HepG2 (cell line): Measurements from ENCODE around the gene SCUBE1. TPM values are rescaled to one million over a fixed set of nuclear protein-coding genes. Genes with fewer than 3 reads are reported as not detected.

Experiments
- ATAC-seq: fragments of 200-7000 bp; cut with Tn5 transposase; 3 replicates; pipeline ENCODE4 v1.9.1; 2020; ENCODE audit warnings: mild to moderate bottlenecking, moderate library complexity
- BruUV-seq: library from RNA; stranded (reverse); fragments of 400-500 nt; replicated peaks from 2 replicates; lab custom pipeline; 2021; lab: Mats Ljungman, UMichigan
- CTCF ChIA-PET: fragments of 300-600 bp; formaldehyde crosslinking; extraction: SDS; loops from one replicate; lab custom pipeline; 2021; ENCODE audit warnings: low total read pairs, inconsistent platforms, low intra/inter-chr PET ratio; lab: Yijun Ruan, JAX
- POLR2A ChIA-PET: fragments of 350-600 bp; sonication (Branson Sonifier 250); formaldehyde crosslinking; loops from one replicate; lab custom pipeline; 2020; ENCODE audit warnings: antibody characterized with exemption, inconsistent platforms; lab: Yijun Ruan, JAX
- DNase-seq: peaks from one replicate; pipeline ENCODE4 v3.0.0-alpha.2; 2015; ENCODE audit warnings: low spot score
- FAIRE-seq: peaks from 3 replicates; lab custom pipeline; 2011; peaks lifted over from hg19 to GRCh38; lab: Jason Lieb, UNC
- H2AFZ ChIP-seq: one replicate; pipeline ENCODE4 v1.6.1; 2011; ENCODE audit warnings: low read length, inconsistent platforms
- H3K27ac ChIP-seq: fragments of 300-600 bp; 3 replicates; pipeline ENCODE4 v1.8.0; 2011; ENCODE audit warnings: mixed run types, mild to moderate bottlenecking, mixed read lengths, low read length, inconsistent platforms; ENCODE audit not compliant: insufficient read depth; ENCODE audit errors: extremely low read length
- H3K27me3 ChIP-seq, 2 experiments: fragments of 200-600 bp in 1 of 2; 2 replicates in 1 of 2; 3 replicates in 1 of 2; pipeline versions ENCODE4 v1.6.0 to v1.8.0; 2011; ENCODE audit warnings: low read length in 2 of 2, mild to moderate bottlenecking in 2 of 2, moderate library complexity in 2 of 2, inconsistent platforms in 1 of 2; ENCODE audit not compliant: insufficient read depth in 2 of 2, control insufficient read depth in 1 of 2
- H3K36me3 ChIP-seq, 2 experiments: fragments of 200-600 bp in 1 of 2; replicated peaks in 1 of 2; 2 replicates in 1 of 2; 3 replicates in 1 of 2; pipeline versions ENCODE4 v1.5.1 to v1.8.0; 2011; ENCODE audit warnings: low read length in 2 of 2, inconsistent platforms in 1 of 2; ENCODE audit not compliant: insufficient read depth in 2 of 2, control insufficient read depth in 1 of 2
- H3K4me1 ChIP-seq: 2 replicates; pipeline ENCODE4 v1.5.1; 2012; ENCODE audit warnings: low read length, inconsistent platforms; ENCODE audit not compliant: insufficient read depth
- H3K4me2 ChIP-seq: 2 replicates; pipeline ENCODE4 v1.6.0; 2011; ENCODE audit warnings: low read depth, low read length, inconsistent platforms
- H3K4me3 ChIP-seq, 3 experiments: fragments of 200-600 bp in 1 of 3; sonication (generic), shearing (Covaris generic) in 1 of 3; replicated peaks in 1 of 3; 2 replicates each; pipeline ENCODE4 v1.5.1; 2011 to 2016; ENCODE audit warnings: low read length in 3 of 3, inconsistent platforms in 2 of 3, low read depth in 2 of 3, mild to moderate bottlenecking in 2 of 3, control low read depth in 1 of 3, mixed read lengths in 1 of 3; ENCODE audit not compliant: insufficient read depth in 1 of 3
- H3K79me2 ChIP-seq: one replicate; pipeline ENCODE4 v1.6.1; 2011; ENCODE audit warnings: low read length, inconsistent platforms; ENCODE audit not compliant: insufficient read depth
- H3K9ac ChIP-seq: 2 replicates; pipeline ENCODE4 v1.6.0; 2011; ENCODE audit warnings: mild to moderate bottlenecking, low read depth, low read length, inconsistent platforms; ENCODE audit not compliant: insufficient read depth
- H3K9me3 ChIP-seq: 2 replicates; pipeline ENCODE4 v1.5.1; 2012; ENCODE audit warnings: mild to moderate bottlenecking, low read length
- H4K20me1 ChIP-seq: 2 replicates; pipeline ENCODE4 v1.6.0; 2011; ENCODE audit warnings: inconsistent platforms, mild to moderate bottlenecking, low read length, moderate library complexity; ENCODE audit not compliant: insufficient read depth
- AKAP8 ChIP-seq: sonication (generic); formaldehyde crosslinking; IDR thresholded peaks from 2 replicates; pipeline ENCODE4 v1.5.1; 2020; ENCODE audit warnings: mild to moderate bottlenecking, missing genetic modification reagents
- ARID5B ChIP-seq: IDR thresholded peaks from 2 replicates; pipeline ENCODE4 v1.4.0; 2020; ENCODE audit warnings: mild to moderate bottlenecking, missing genetic modification reagents
- CBFB ChIP-seq: sonication (generic); formaldehyde crosslinking; IDR thresholded peaks from 2 replicates; pipeline ENCODE4 v1.4.0; 2020; ENCODE audit warnings: missing genetic modification reagents
- CENPT ChIP-seq: sonication (generic); formaldehyde crosslinking; IDR thresholded peaks from 2 replicates; pipeline ENCODE4 v1.8.0; 2022; ENCODE audit warnings: low read depth, mild to moderate bottlenecking, moderate library complexity, missing genetic modification reagents
- CHCHD3 ChIP-seq: sonication (generic); formaldehyde crosslinking; IDR thresholded peaks from 2 replicates; pipeline ENCODE4 v1.8.0; 2022; ENCODE audit warnings: mild to moderate bottlenecking, missing genetic modification reagents, moderate library complexity
- FOXK1 ChIP-seq: sonication (generic); formaldehyde crosslinking; IDR thresholded peaks from 2 replicates; pipeline ENCODE4 v1.4.0; 2020; ENCODE audit warnings: low read depth, missing genetic modification reagents, borderline replicate concordance
- MAZ ChIP-seq, 2 experiments: sonication (generic) in 1 of 2; formaldehyde crosslinking in 1 of 2; IDR thresholded peaks; 2 replicates each; pipeline versions ENCODE4 v1.5.0 to v1.6.1; 2012 to 2020; ENCODE audit warnings: low read depth in 2 of 2, mild to moderate bottlenecking in 2 of 2, borderline replicate concordance in 1 of 2, improper control_type of control experiment in 1 of 2, low read length in 1 of 2, missing genetic modification reagents in 1 of 2, moderate library complexity in 1 of 2
- RAD21 ChIP-seq: fragments of 450-650 bp; formaldehyde crosslinking; IDR thresholded peaks from 2 replicates; pipeline ENCODE4 v1.5.0; 2020; ENCODE audit warnings: mild to moderate bottlenecking
- SMC3 ChIP-seq: IDR thresholded peaks from 2 replicates; pipeline ENCODE4 v1.6.1; 2011; ENCODE audit warnings: low read length, improper control_type of control experiment
- STAG1 ChIP-seq: sonication (generic); formaldehyde crosslinking; IDR thresholded peaks from 2 replicates; pipeline ENCODE4 v1.4.0; 2020; ENCODE audit warnings: missing genetic modification reagents
- TARDBP ChIP-seq: sonication (generic); formaldehyde crosslinking; IDR thresholded peaks from 2 replicates; pipeline ENCODE4 v1.8.0; 2022; ENCODE audit warnings: mild to moderate bottlenecking, missing genetic modification reagents
- XRCC5 ChIP-seq: fragments of 200-400 bp; formaldehyde crosslinking; optimal IDR thresholded peaks from 2 replicates; pipeline ENCODE3; 2017; ENCODE audit warnings: mild to moderate bottlenecking, low read length
- YEATS4 ChIP-seq: sonication (generic); formaldehyde crosslinking; IDR thresholded peaks from 2 replicates; pipeline ENCODE4 v1.4.0; 2020; ENCODE audit warnings: missing genetic modification reagents, borderline replicate concordance
- ZNF431 ChIP-seq: sonication (generic); formaldehyde crosslinking; IDR thresholded peaks from 2 replicates; pipeline ENCODE4 v1.9.0; 2022; ENCODE audit warnings: missing genetic modification reagents, low read depth, mild to moderate bottlenecking, borderline replicate concordance
- ZNF605 ChIP-seq: sonication (generic); formaldehyde crosslinking; IDR thresholded peaks from 2 replicates; pipeline ENCODE4 v1.8.0; 2022; ENCODE audit warnings: mild to moderate bottlenecking, missing genetic modification reagents
- ZNF713 ChIP-seq: sonication (generic); formaldehyde crosslinking; IDR thresholded peaks from 2 replicates; pipeline ENCODE4 v1.4.0; 2020; ENCODE audit warnings: mild to moderate bottlenecking, missing genetic modification reagents
- ZNF841 ChIP-seq: sonication (generic); formaldehyde crosslinking; IDR thresholded peaks from 2 replicates; pipeline ENCODE4 v1.8.1; 2023; ENCODE audit warnings: missing genetic modification reagents, borderline replicate concordance
- WGBS: methylation state at CpG from one replicate; pipeline ENCODE4 v1.1.6; 2017; ENCODE audit warnings: low lambda C conversion rate; 5-methylcytosine and 5-hydroxymethylcytosine counted together
- in situ Hi-C: cut with HindIII; loops from 2 replicates; pipeline ENCODE4 v1.10.0; 2017; ENCODE audit warnings: low pct_unique_long_range_greater_than_20kb; ENCODE audit not compliant: extremely low pct_ligation_motif_present
- intact Hi-C: fragments of 100-400 bp; cut with micrococcal nuclease; formaldehyde crosslinking; loops from one replicate; pipeline ENCODE4 v1.10.0; 2022; ENCODE audit not compliant: unreplicated experiment
- polyA plus RNA-seq, 8 experiments: library from polyadenylated mRNA; depleted of rRNA in 3 of 8; stranded (reverse) in 7 of 8; unstranded in 1 of 8; fragments of >200 nt; fragmentation: Illumina TruSeq in 4 of 8; extraction: Trizol in 4 of 8; gene quantifications; 2 replicates each; pipeline versions ENCODE4 v1.2.1 to v1.2.3, GENCODE V29; 2011 to 2016; ENCODE audit warnings: low read depth in 4 of 8, missing spikeins in 1 of 8, mixed read lengths in 1 of 8; ENCODE audit not compliant: insufficient read depth in 1 of 8
- total RNA-seq, 5 experiments: library from RNA; depleted of rRNA; stranded (reverse); fragments of >200 nt; fragmentation: Illumina TruSeq; extraction: Trizol; gene quantifications; 2 replicates each; pipeline ENCODE4 v1.2.3, GENCODE V29; 2016; ENCODE audit warnings: low read depth in 1 of 5
- TF ChIP-seq, protein P1 (sequence below): IDR thresholded peaks from 2 replicates; pipeline ENCODE4 v1.6.1; 2016; ENCODE audit warnings: missing biosample characterization, missing genetic modification reagents, low read depth

Gene SCUBE1
- total and polyA plus RNA-seq, 2 of the 13 experiments (the other 11 are each of a cell fraction or from before 2014, with no cell fraction given) = under 0.01 to 0.05 TPM

GRCh38 chr22:43230971-43231723, 112.0 kb downstream of the SCUBE1 start:
- BruUV-seq = no TSS peak
- peak; percentile 48 for DNase-seq
- Histone ChIP-seq H3K4me2 (no peak overlapping the region), H2AFZ (no peak overlapping the region), H3K4me3 (no peak overlapping the region), H4K20me1 (no peaks in the 10 kb centered on the region), H3K36me3 (no peaks in the 10 kb centered on the region), H3K27me3 (peaks cover 5 to 50% of the 10 kb centered on the region in 2 experiments), H3K9me3 (no peaks in the 10 kb centered on the region), H3K79me2 (no peaks in the 10 kb centered on the region), H3K9ac (no peak overlapping the region), H3K4me1 (peaks cover 40% of the 10 kb centered on the region), H3K27ac (no peak overlapping the region)
- intact Hi-C loops (loop anchor here (1.0 to 5.0 kb wide), 3 partner anchors 39 to 156 kb away; no protein-coding TSS in a partner anchor), in situ Hi-C loops (loop anchor here (5.0 to 10.0 kb wide), 2 partner anchors 41 to 114 kb away; partner anchors contain the start of gene SCUBE1)
- peak; percentile 62 for FAIRE-seq
- CTCF ChIA-PET = interaction anchor here (0.7 to 2.0 kb wide), 5 partner anchors 39 to 155 kb away, joined by 3 to 21 read pairs (median 11); no protein-coding TSS in a partner anchor
- POLR2A ChIA-PET = no interaction called here
- ATAC-seq = peak; percentile 61
- WGBS = 15% methylated on average over 13 of the region's 23 CpGs
- TF ChIP-seq MAZ (IDR thresholded peaks at IDR 0.05; ENCODE audit: borderline replicate concordance, low read depth, low read length) (peak; percentile 32; the same call in 1 of the 2 replicates), MAZ (CRISPR knock-in tag; IDR thresholded peaks at IDR 0.05; ENCODE audit: low read depth) (no peak), STAG1 (CRISPR knock-in tag) (peak; percentile 88), FOXK1 (0 out of 2 replicates have a peak, but pooled peaks have one; percentile 18), YEATS4 (no peak), CHCHD3 (CRISPR knock-in tag) (0 out of 2 replicates have a peak, but pooled peaks have one; percentile 37), SMC3 (peak; percentile 70), ARID5B (CRISPR knock-in tag) (0 out of 2 replicates have a peak, but pooled peaks have one; percentile 11), XRCC5 (peak; percentile 64), CBFB (CRISPR knock-in tag) (no peak), CENPT (0 out of 2 replicates have a peak, but pooled peaks have one; percentile 43), ZNF841 (no peak), ZNF605 (CRISPR knock-in tag) (peak; percentile 18; the same call in 1 of the 2 replicates), ZNF431 (CRISPR knock-in tag) (no peak), ZNF713 (CRISPR knock-in tag) (no peak), AKAP8 (CRISPR knock-in tag) (no peak), RAD21 (CRISPR knock-in tag) (peak; percentile 91), TARDBP (CRISPR knock-in tag) (no peak)
- TF ChIP-seq, protein P1, sequence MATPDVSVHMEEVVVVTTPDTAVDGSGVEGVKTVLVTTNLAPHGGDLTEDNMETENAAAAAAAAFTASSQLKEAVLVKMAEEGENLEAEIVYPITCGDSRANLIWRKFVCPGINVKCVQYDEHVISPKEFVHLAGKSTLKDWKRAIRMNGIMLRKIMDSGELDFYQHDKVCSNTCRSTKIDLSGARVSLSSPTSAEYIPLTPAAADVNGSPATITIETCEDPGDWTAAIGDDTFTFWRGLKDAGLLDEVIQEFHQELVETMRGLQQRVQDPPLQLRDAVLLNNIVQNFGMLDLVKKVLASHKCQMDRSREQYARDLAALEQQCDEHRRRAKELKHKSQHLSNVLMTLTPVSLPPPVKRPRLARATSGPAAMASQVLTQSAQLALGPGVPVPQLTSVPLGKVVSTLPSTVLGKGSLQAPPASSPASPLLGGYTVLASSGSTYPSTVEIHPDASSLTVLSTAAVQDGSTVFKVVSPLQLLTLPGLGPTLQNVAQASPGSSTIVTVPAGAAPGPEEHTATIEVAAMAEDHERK (CRISPR knock-in tag) = no peak
